OCI-LY3 (cell line): Measurements from ENCODE around the gene CHD2.

Experiments used
- H2AFZ ChIP-seq: fragments of 200-600, 300-600 bp; shearing (Covaris generic); 2 replicates; pipeline ENCODE4 v1.6.0; 2014; ENCODE audit warnings: antibody characterized with exemption, low read depth, low read length
- H3K27ac ChIP-seq: fragments of 200-600, 300-600 bp; sonication (generic); 2 replicates; pipeline ENCODE4 v1.5.1; 2014; ENCODE audit warnings: mild to moderate bottlenecking, low read length, moderate library complexity, mixed read lengths
- H3K27me3 ChIP-seq: fragments of 200-600, 300-600 bp; sonication (generic); 2 replicates; pipeline ENCODE4 v1.6.1; 2014; ENCODE audit warnings: low read depth, low read length, mixed read lengths
- H3K36me3 ChIP-seq: fragments of 200-600, 300-600 bp; sonication (generic); replicated peaks from 2 replicates; pipeline ENCODE3; 2014; ENCODE audit warnings: low read depth, low read length, mixed read lengths
- H3K4me1 ChIP-seq: fragments of 300-600, 200-600 bp; sonication (generic); 2 replicates; pipeline ENCODE4 v1.6.1; 2014; ENCODE audit warnings: low read length, mixed read lengths
- H3K4me2 ChIP-seq: fragments of 200-600, 300-600 bp; sonication (generic); 2 replicates; pipeline ENCODE4 v1.6.1; 2014; ENCODE audit warnings: low read length, mixed read lengths
- H3K4me3 ChIP-seq: fragments of 300-600, 200-600 bp; sonication (generic); 2 replicates; pipeline ENCODE4 v1.5.1; 2014; ENCODE audit warnings: antibody characterized with exemption, mild to moderate bottlenecking, low read length, moderate library complexity
- H3K79me2 ChIP-seq: fragments of 300-600, 200-600 bp; shearing (Covaris generic); 2 replicates; pipeline ENCODE4 v1.6.1; 2014; ENCODE audit warnings: mild to moderate bottlenecking, low read length, mixed read lengths
- H3K9ac ChIP-seq: fragments of 300-600, 200-600 bp; shearing (Covaris generic); 2 replicates; pipeline ENCODE4 v1.6.0; 2014; ENCODE audit warnings: mild to moderate bottlenecking, low read length, moderate library complexity
- H3K9me3 ChIP-seq: fragments of 200-600, 300-600 bp; shearing (Covaris generic); 2 replicates; pipeline ENCODE4 v1.6.1; 2014; ENCODE audit warnings: low read length, mixed read lengths; ENCODE audit not compliant: insufficient read depth
- H4K20me1 ChIP-seq: fragments of 200-600, 300-600 bp; sonication (generic); 2 replicates; pipeline ENCODE4 v1.6.1; 2016; ENCODE audit warnings: low read length, mixed read lengths; ENCODE audit not compliant: insufficient read depth
- CTCF ChIP-seq: fragments of 200-600, 300-600 bp; sonication (generic); IDR thresholded peaks from 2 replicates; pipeline ENCODE4 v1.5.1; 2014; ENCODE audit warnings: antibody characterized with exemption, low read length, low read depth
- EZH2phosphoT487 ChIP-seq: fragments of 200-600 bp; shearing (Covaris generic); IDR thresholded peaks from 2 replicates; pipeline ENCODE4 v1.6.1; 2018; ENCODE audit warnings: antibody characterized with exemption, mixed run types, low read depth

Gene CHD2

GRCh38 chr15:93052090-93052879 is 152.2 kb downstream of the CHD2 start:
- H2AFZ ChIP-seq, result no peak overlapping the region
- no peaks in the 10 kb centered on the region for H3K79me2 ChIP-seq
- no peak overlapping the region for H3K4me3 ChIP-seq
- H3K9me3 ChIP-seq, result no peaks in the 10 kb centered on the region
- no peak overlapping the region for H3K9ac ChIP-seq
- no peak overlapping the region for H3K27ac ChIP-seq
- H3K36me3 ChIP-seq, result no peaks in the 10 kb centered on the region
- no peak overlapping the region for H3K4me2 ChIP-seq
- H3K4me1 ChIP-seq, result no peaks in the 10 kb centered on the region
- TF ChIP-seq CTCF, result peak; percentile 47
- TF ChIP-seq EZH2phosphoT487, result no peak
- H4K20me1 ChIP-seq, result no peaks in the 10 kb centered on the region
- H3K27me3 ChIP-seq, result no peaks in the 10 kb centered on the region

- H3K27ac ChIP-seq, result no peak overlapping the region
- H3K36me3 ChIP-seq, result no peaks in the 10 kb centered on the region
- TF ChIP-seq CTCF, result no peak
- no peak for TF ChIP-seq EZH2phosphoT487
- no peaks in the 10 kb centered on the region for H4K20me1 ChIP-seq
- H2AFZ ChIP-seq, result no peak overlapping the region
- no peak overlapping the region for H3K4me3 ChIP-seq
- H3K4me1 ChIP-seq, result no peaks in the 10 kb centered on the region
- H3K9ac ChIP-seq, result no peak overlapping the region
- H3K79me2 ChIP-seq, result no peaks in the 10 kb centered on the region
- H3K9me3 ChIP-seq, result no peaks in the 10 kb centered on the region
- H3K27me3 ChIP-seq, result peaks cover 10% of the 10 kb centered on the region
- H3K4me2 ChIP-seq, result no peak overlapping the region
Measured at GRCh38 chr15:93055211-93055610, 155.1 kb downstream of the CHD2 start.

GRCh38 chr15:93056836-93057235 is 156.7 kb downstream of the CHD2 start:
- Histone ChIP-seq H3K4me3 (no peak overlapping the region), H3K9me3 (no peaks in the 10 kb centered on the region), H4K20me1 (no peaks in the 10 kb centered on the region), H3K27ac (no peak overlapping the region), H3K36me3 (no peaks in the 10 kb centered on the region), H3K9ac (no peak overlapping the region), H3K27me3 (peaks cover 13% of the 10 kb centered on the region), H3K4me2 (no peak overlapping the region), H3K79me2 (no peaks in the 10 kb centered on the region), H3K4me1 (no peaks in the 10 kb centered on the region), H2AFZ (no peak overlapping the region)
- TF ChIP-seq EZH2phosphoT487 (no peak), CTCF (no peak)

- Histone ChIP-seq H3K4me1 (no peaks in the 10 kb centered on the region), H3K36me3 (no peaks in the 10 kb centered on the region), H3K79me2 (no peaks in the 10 kb centered on the region), H3K9ac (no peak overlapping the region), H3K9me3 (no peaks in the 10 kb centered on the region), H3K27me3 (peaks cover 13% of the 10 kb centered on the region), H3K4me2 (no peak overlapping the region), H4K20me1 (no peaks in the 10 kb centered on the region), H3K4me3 (no peak overlapping the region), H3K27ac (no peak overlapping the region), H2AFZ (no peak overlapping the region)
- TF ChIP-seq EZH2phosphoT487, result no peak
- no peak for TF ChIP-seq CTCF
Measured at GRCh38 chr15:93057618-93058017, 157.5 kb downstream of the CHD2 start.
